ENCODE results near the gene RNF114. TPM values are rescaled to one million over a fixed set of nuclear protein-coding genes. Genes with fewer than 3 reads are reported as not detected.

RNF114 gene
- polyA plus RNA-seq, 1 donor from 2014 or later, result 109 TPM

- Histone ChIP-seq H2AFZ (ENCODE audit: low read depth, low read length) (no peak overlapping the region), H4K20me1 (ENCODE audit: insufficient read depth) (no peaks in the 10 kb centered on the region), H3K27me3 (ENCODE audit: insufficient read depth, low read depth, low read length) (no peaks in the 10 kb centered on the region), H3K79me2 (replicated peaks; ENCODE audit: insufficient read depth, low read length) (peaks cover 1% of the 10 kb centered on the region), H3K9me3 (ENCODE audit: low read length) (no peaks in the 10 kb centered on the region), H3F3A (ENCODE audit: insufficient read depth, low read length, poor library complexity, severe bottlenecking) (no peaks in the 10 kb centered on the region), H3K9ac (ENCODE audit: low read length) (no peak overlapping the region), H3K4me3 (ENCODE audit: low read length) (no peak overlapping the region), H3K4me2 (ENCODE audit: low read length) (no peak overlapping the region), H3K9me2 (ENCODE audit: insufficient read depth, low read length) (no peaks in the 10 kb centered on the region), H3K27ac (ENCODE audit: low read length) (no peak overlapping the region), H3K36me3 (ENCODE audit: insufficient read depth, low read length) (peaks cover 8% of the 10 kb centered on the region)
- TF ChIP-seq MXI1 (conservative IDR thresholded peaks at IDR 0.05; ENCODE audit: poor library complexity, severe bottlenecking) (no peak), SMC3 (conservative IDR thresholded peaks at IDR 0.05; ENCODE audit: poor library complexity) (no peak), EZH2 (IDR thresholded peaks at IDR 0.05; ENCODE audit: borderline replicate concordance, insufficient read depth, low read length, poor library complexity, severe bottlenecking) (no peak), TAF1 (IDR thresholded peaks at IDR 0.05; ENCODE audit: low read depth) (no peak), REST (IDR thresholded peaks at IDR 0.05; ENCODE audit: borderline replicate concordance) (no peak), CTCF (IDR thresholded peaks at IDR 0.05; ENCODE audit: poor library complexity, severe bottlenecking) (no peak), RAD21 (conservative IDR thresholded peaks at IDR 0.05) (no peak), EP300 (conservative IDR thresholded peaks at IDR 0.05; ENCODE audit: poor library complexity, severe bottlenecking) (no peak), POLR2AphosphoS5 (IDR thresholded peaks at IDR 0.05) (no peak)
These were observed 12.0 kb downstream of the RNF114 start for GRCh38 chr20:49948178-49948577.

- Histone ChIP-seq H2AFZ (ENCODE audit: low read depth, low read length) (no peak overlapping the region), H3K36me3 (ENCODE audit: insufficient read depth, low read length) (peaks cover 8% of the 10 kb centered on the region), H3K4me3 (ENCODE audit: low read length) (no peak overlapping the region), H3K9me3 (ENCODE audit: low read length) (no peaks in the 10 kb centered on the region), H3F3A (ENCODE audit: insufficient read depth, low read length, poor library complexity, severe bottlenecking) (no peaks in the 10 kb centered on the region), H3K79me2 (replicated peaks; ENCODE audit: insufficient read depth, low read length) (no peaks in the 10 kb centered on the region), H3K27me3 (ENCODE audit: insufficient read depth, low read depth, low read length) (no peaks in the 10 kb centered on the region), H3K27ac (ENCODE audit: low read length) (no peak overlapping the region), H3K9me2 (ENCODE audit: insufficient read depth, low read length) (no peaks in the 10 kb centered on the region), H4K20me1 (ENCODE audit: insufficient read depth) (no peaks in the 10 kb centered on the region), H3K9ac (ENCODE audit: low read length) (no peak overlapping the region), H3K4me2 (ENCODE audit: low read length) (no peak overlapping the region)
- TF ChIP-seq TAF1 (IDR thresholded peaks at IDR 0.05; ENCODE audit: low read depth) (no peak), RAD21 (conservative IDR thresholded peaks at IDR 0.05) (no peak), SMC3 (conservative IDR thresholded peaks at IDR 0.05; ENCODE audit: poor library complexity) (no peak), EP300 (conservative IDR thresholded peaks at IDR 0.05; ENCODE audit: poor library complexity, severe bottlenecking) (no peak), POLR2AphosphoS5 (IDR thresholded peaks at IDR 0.05) (no peak), MXI1 (conservative IDR thresholded peaks at IDR 0.05; ENCODE audit: poor library complexity, severe bottlenecking) (no peak), CTCF (IDR thresholded peaks at IDR 0.05; ENCODE audit: poor library complexity, severe bottlenecking) (no peak), REST (IDR thresholded peaks at IDR 0.05; ENCODE audit: borderline replicate concordance) (no peak), EZH2 (IDR thresholded peaks at IDR 0.05; ENCODE audit: borderline replicate concordance, insufficient read depth, low read length, poor library complexity, severe bottlenecking) (no peak)
These were observed 12.8 kb downstream of the RNF114 start for GRCh38 chr20:49948809-49949507.
